GM19328 (cell line): ENCODE results near the gene CLDN25.
A peak's percentile ranks its signal among the peaks of the same experiment; 100 is the strongest.

Experiments
- ATAC-seq: cut with Tn5 transposase; IDR thresholded peaks from one replicate; pipeline ENCODE4 v1.9.1; 2021; ENCODE audit warnings: mild to moderate bottlenecking, moderate library complexity; ENCODE audit not compliant: unreplicated experiment

Gene CLDN25

DNA sequence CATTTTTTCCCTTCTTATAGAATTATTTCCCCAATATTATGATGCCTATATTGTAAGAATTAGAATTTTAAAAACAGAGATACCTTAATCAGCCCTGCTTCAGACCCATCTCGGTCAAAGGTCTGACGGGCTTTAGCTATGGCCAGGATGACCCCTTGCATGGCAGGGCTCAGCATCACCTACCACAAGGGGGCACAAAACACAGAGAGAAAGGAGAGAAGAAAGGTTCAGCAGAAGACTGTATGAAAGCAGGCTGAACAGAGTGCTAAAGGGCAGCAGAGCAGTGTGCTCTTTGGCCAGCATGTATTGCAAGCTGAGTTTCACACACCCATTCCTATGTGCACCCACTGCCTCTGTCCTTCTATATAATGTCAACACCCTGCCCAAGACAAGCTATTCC lies 26.8 kb downstream of the CLDN25 start:
- ATAC-seq, result peak; percentile 64

DNA sequence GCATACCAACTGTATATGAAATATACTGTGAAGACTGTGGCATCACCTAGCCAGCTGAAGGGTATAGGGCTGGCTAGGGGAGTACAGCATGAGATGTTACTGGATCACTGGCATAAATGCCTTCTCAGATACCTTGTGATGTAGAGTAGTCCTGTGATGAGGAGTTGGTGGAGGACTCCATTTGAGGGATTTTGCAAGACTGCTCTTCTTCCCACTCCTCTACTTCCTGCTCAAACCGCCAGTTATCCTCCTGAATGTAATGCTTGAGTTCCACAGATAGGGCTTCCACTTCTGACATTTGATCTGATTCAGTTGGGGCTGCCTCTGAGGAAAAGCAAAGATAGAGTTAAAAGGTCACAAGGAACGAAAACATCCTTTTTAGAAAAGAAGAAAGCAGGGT lies 29.3 kb downstream of the CLDN25 start:
- no peak for ATAC-seq

DNA sequence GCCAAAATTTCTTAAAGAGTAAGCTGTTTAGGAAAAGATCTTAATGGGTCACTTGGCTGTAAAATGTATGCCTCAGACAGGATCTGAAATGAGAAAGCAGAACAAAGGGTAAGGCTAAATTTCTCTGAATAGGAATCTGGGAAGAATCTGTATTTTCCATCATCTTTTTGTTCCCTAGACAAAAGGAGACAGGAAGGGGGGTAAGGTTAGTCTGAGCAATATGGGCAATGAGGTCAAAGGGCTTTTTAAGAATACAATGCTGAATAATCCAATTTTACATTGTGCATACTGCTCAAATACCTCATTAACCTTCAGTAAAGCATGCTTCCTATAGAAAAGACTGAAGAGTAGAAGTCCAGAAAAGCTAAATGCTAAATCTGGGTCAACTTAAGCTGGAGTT lies 34.6 kb downstream of the CLDN25 start:
- no peak for ATAC-seq

DNA sequence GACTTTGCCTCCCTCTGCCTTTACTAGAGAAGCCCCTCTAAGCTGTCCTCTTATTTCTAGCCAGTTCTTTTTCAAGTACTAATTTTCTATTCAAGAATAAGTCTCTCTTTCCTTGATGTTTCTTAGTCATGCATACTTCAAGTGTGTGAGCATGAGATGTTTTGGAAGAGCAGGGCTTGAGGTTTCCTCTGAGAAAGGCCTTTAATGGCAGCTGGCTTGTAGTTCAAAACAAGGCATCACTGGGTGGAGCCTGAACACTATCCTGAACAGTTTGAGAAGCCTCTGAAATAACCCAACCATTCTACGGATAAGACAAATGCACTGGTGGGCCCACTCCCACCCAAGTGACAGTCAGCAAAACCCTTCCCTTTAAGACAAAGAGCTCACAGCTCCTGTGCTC lies 37.6 kb downstream of the CLDN25 start:
- ATAC-seq, result no peak

DNA sequence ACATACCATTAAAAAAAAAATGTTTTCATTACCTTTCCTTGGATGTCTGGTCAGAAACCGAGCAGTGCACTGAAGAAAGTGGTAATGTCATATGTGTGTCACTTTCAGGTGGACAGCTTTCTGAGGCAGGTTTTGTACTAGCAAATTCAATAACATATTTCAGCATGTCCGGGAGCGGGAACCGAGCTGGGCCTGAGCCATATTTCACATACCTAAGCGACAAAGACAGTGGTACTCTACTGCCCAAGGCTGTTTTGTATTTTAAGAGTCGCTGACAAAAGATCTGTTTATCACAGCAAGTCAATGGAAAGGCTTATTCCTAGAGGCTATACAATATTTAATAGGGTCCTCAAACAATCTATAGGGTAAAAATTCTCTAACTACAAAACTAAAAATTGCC lies 38.0 kb downstream of the CLDN25 start:
- ATAC-seq, result no peak

DNA sequence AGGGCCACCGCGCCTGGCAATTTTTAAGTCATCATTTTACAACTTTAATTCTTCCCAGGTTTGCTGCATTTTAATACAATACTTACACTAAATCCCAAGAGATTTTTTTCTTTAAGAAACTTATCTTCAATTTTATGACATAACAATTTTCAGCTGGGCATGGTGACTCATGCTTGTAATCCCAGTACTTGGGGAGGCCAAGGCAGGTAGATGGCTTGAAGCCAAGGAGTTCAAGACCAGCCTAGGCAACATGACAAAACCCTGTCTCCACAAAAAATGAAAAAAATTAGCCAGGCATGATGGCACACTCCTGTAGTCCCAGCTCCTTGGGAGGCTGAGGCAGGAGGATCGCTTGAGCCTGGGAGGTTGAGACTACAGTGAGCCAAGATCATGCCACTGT lies 38.8 kb downstream of the CLDN25 start:
- ATAC-seq, result no peak

DNA sequence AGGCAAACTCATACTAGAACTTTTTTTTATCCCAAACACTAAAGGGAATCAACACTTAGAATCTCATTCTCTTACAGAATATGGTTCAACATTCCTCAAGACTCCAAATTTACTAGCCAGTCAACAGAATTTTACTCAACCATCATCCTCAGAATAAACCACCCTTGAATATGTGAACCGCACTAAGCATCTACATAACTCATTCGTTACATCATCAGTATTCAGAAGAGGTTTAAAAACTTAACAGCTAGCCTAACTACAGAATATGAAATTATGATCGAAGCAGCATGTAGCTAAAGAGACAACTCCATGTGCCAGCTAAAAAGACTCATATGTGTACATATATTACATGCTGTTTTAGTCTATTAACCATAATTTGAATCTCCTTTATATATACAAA lies 47.9 kb downstream of the CLDN25 start:
- no peak for ATAC-seq

DNA sequence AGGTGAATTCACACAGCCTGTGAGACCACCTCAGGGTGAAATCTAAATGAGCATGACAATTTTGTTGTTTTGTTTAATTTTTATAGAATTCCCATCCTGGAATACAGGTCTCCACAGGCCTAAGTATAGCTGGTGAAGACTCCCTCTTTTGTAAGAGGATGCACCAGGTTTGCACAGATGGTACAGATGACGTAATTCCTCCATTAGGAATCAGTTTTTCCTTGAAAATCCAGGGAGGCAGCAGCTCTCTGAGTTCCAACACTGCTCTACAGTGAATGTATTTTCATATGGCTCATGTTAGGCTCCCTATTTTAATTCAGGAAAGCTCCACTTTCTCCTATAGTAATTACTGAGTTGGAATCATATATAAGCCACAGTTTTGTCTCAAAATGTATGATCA lies 48.6 kb downstream of the CLDN25 start:
- no peak for ATAC-seq

DNA sequence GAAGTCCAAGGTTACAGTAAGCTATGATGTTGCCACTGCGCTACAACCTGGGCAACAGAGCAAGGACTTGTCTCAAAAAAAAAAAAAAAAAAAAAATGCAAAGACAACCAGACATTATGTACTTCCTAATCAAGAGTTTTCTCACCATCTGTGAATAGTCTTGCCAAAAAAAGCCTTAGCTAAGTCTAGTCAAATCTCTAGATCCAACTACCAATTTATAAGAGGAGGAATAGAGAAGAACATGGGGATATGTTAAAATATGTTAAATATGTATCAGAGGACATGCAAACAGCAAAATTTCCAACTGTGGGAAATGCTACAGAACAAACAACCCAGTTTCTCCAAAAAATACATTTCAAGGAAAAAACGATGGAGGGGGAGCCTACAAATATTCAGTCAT lies 50.2 kb downstream of the CLDN25 start:
- ATAC-seq, result no peak
